ENCODE measurements around the gene CAB39L.

CAB39L gene

GRCh38 chr13:49304763-49305700 is 138.8 kb downstream of the CAB39L start:
- no peaks in the 10 kb centered on the region for H3K9me3 ChIP-seq (replicated peaks; ENCODE audit: low read length)
- no peak overlapping the region for H3K4me3 ChIP-seq (ENCODE audit: low read length)
- H3K36me3 ChIP-seq (ENCODE audit: insufficient read depth, low read length): no peaks in the 10 kb centered on the region
- peaks cover 34% of the 10 kb centered on the region for H3K4me1 ChIP-seq (ENCODE audit: control insufficient read depth, insufficient read depth, low read length)
- H3K27me3 ChIP-seq (ENCODE audit: control insufficient read depth, insufficient read depth, low read length): no peaks in the 10 kb centered on the region
- H3K4me2 ChIP-seq (ENCODE audit: low read length): no peak overlapping the region
- H3K9ac ChIP-seq (ENCODE audit: low read depth, low read length): no peak overlapping the region

GRCh38 chr13:49304356-49304755 is 139.5 kb downstream of the CAB39L start:
- Histone ChIP-seq H3K9ac (ENCODE audit: low read depth, low read length) (no peak overlapping the region), H3K4me1 (ENCODE audit: control insufficient read depth, insufficient read depth, low read length) (peaks cover 33% of the 10 kb centered on the region), H3K9me3 (replicated peaks; ENCODE audit: low read length) (no peaks in the 10 kb centered on the region), H3K4me3 (ENCODE audit: low read length) (no peak overlapping the region), H3K36me3 (ENCODE audit: insufficient read depth, low read length) (no peaks in the 10 kb centered on the region), H3K4me2 (ENCODE audit: low read length) (no peak overlapping the region), H3K27me3 (ENCODE audit: control insufficient read depth, insufficient read depth, low read length) (no peaks in the 10 kb centered on the region)

GRCh38 chr13:49303533-49304252 is 140.2 kb downstream of the CAB39L start:
- H3K4me1 ChIP-seq (ENCODE audit: control insufficient read depth, insufficient read depth, low read length): peaks cover 33% of the 10 kb centered on the region
- H3K4me3 ChIP-seq (ENCODE audit: low read length): no peak overlapping the region
- no peaks in the 10 kb centered on the region for H3K36me3 ChIP-seq (ENCODE audit: insufficient read depth, low read length)
- H3K4me2 ChIP-seq (ENCODE audit: low read length): no peak overlapping the region
- no peaks in the 10 kb centered on the region for H3K27me3 ChIP-seq (ENCODE audit: control insufficient read depth, insufficient read depth, low read length)
- no peaks in the 10 kb centered on the region for H3K9me3 ChIP-seq (replicated peaks; ENCODE audit: low read length)
- H3K9ac ChIP-seq (ENCODE audit: low read depth, low read length): no peak overlapping the region

- Histone ChIP-seq H3K9ac (ENCODE audit: low read depth, low read length) (no peak overlapping the region), H3K4me1 (ENCODE audit: control insufficient read depth, insufficient read depth, low read length) (peaks cover 25% of the 10 kb centered on the region), H3K36me3 (ENCODE audit: insufficient read depth, low read length) (no peaks in the 10 kb centered on the region), H3K4me3 (ENCODE audit: low read length) (no peak overlapping the region), H3K9me3 (replicated peaks; ENCODE audit: low read length) (no peaks in the 10 kb centered on the region), H3K27me3 (ENCODE audit: control insufficient read depth, insufficient read depth, low read length) (no peaks in the 10 kb centered on the region), H3K4me2 (ENCODE audit: low read length) (no peak overlapping the region)
Measured at GRCh38 chr13:49302817-49303216, 141.0 kb downstream of the CAB39L start.

GRCh38 chr13:49302222-49302621 is 141.6 kb downstream of the CAB39L start:
- no peak overlapping the region for H3K9ac ChIP-seq (ENCODE audit: low read depth, low read length)
- H3K27me3 ChIP-seq (ENCODE audit: control insufficient read depth, insufficient read depth, low read length): no peaks in the 10 kb centered on the region
- no peaks in the 10 kb centered on the region for H3K9me3 ChIP-seq (replicated peaks; ENCODE audit: low read length)
- H3K4me3 ChIP-seq (ENCODE audit: low read length): no peak overlapping the region
- no peak overlapping the region for H3K4me2 ChIP-seq (ENCODE audit: low read length)
- peaks cover 19% of the 10 kb centered on the region for H3K4me1 ChIP-seq (ENCODE audit: control insufficient read depth, insufficient read depth, low read length)
- no peaks in the 10 kb centered on the region for H3K36me3 ChIP-seq (ENCODE audit: insufficient read depth, low read length)

- H3K4me3 ChIP-seq (ENCODE audit: low read length): peak overlapping the region; percentile 46
- H3K4me1 ChIP-seq (ENCODE audit: control insufficient read depth, insufficient read depth, low read length): peaks cover 18% of the 10 kb centered on the region
- no peaks in the 10 kb centered on the region for H3K36me3 ChIP-seq (ENCODE audit: insufficient read depth, low read length)
- peak overlapping the region; percentile 38 for H3K9ac ChIP-seq (ENCODE audit: low read depth, low read length)
- peak overlapping the region; percentile 71 for H3K4me2 ChIP-seq (ENCODE audit: low read length)
- no peaks in the 10 kb centered on the region for H3K27me3 ChIP-seq (ENCODE audit: control insufficient read depth, insufficient read depth, low read length)
- H3K9me3 ChIP-seq (replicated peaks; ENCODE audit: low read length): no peaks in the 10 kb centered on the region
Measured at GRCh38 chr13:49300739-49301589, 142.9 kb downstream of the CAB39L start.

- no peaks in the 10 kb centered on the region for H3K27me3 ChIP-seq (ENCODE audit: control insufficient read depth, insufficient read depth, low read length)
- no peak overlapping the region for H3K4me2 ChIP-seq (ENCODE audit: low read length)
- H3K9ac ChIP-seq (ENCODE audit: low read depth, low read length): no peak overlapping the region
- H3K36me3 ChIP-seq (ENCODE audit: insufficient read depth, low read length): no peaks in the 10 kb centered on the region
- H3K4me1 ChIP-seq (ENCODE audit: control insufficient read depth, insufficient read depth, low read length): peaks cover 18% of the 10 kb centered on the region
- H3K9me3 ChIP-seq (replicated peaks; ENCODE audit: low read length): no peaks in the 10 kb centered on the region
- no peak overlapping the region for H3K4me3 ChIP-seq (ENCODE audit: low read length)
Measured at GRCh38 chr13:49300276-49300675, 143.6 kb downstream of the CAB39L start.

GRCh38 chr13:49298903-49299605 is 144.8 kb downstream of the CAB39L start:
- Histone ChIP-seq H3K4me1 (ENCODE audit: control insufficient read depth, insufficient read depth, low read length) (peaks cover 18% of the 10 kb centered on the region), H3K4me3 (ENCODE audit: low read length) (no peak overlapping the region)

GRCh38 chr13:49298416-49298815 is 145.4 kb downstream of the CAB39L start:
- H3K9ac ChIP-seq (ENCODE audit: low read depth, low read length): no peak overlapping the region
- H3K27me3 ChIP-seq (ENCODE audit: control insufficient read depth, insufficient read depth, low read length): no peaks in the 10 kb centered on the region
- H3K4me2 ChIP-seq (ENCODE audit: low read length): no peak overlapping the region
- H3K4me1 ChIP-seq (ENCODE audit: control insufficient read depth, insufficient read depth, low read length): peaks cover 15% of the 10 kb centered on the region
- H3K9me3 ChIP-seq (replicated peaks; ENCODE audit: low read length): no peaks in the 10 kb centered on the region
- no peaks in the 10 kb centered on the region for H3K36me3 ChIP-seq (ENCODE audit: insufficient read depth, low read length)
- no peak overlapping the region for H3K4me3 ChIP-seq (ENCODE audit: low read length)

More at GRCh38 chr13:49298903-49299605, 144.8 kb downstream of the CAB39L start:
- no peak overlapping the region for H3K4me2 ChIP-seq (ENCODE audit: low read length)
- no peaks in the 10 kb centered on the region for H3K27me3 ChIP-seq (ENCODE audit: control insufficient read depth, insufficient read depth, low read length)
- no peak overlapping the region for H3K9ac ChIP-seq (ENCODE audit: low read depth, low read length)
- no peaks in the 10 kb centered on the region for H3K9me3 ChIP-seq (replicated peaks; ENCODE audit: low read length)
- no peaks in the 10 kb centered on the region for H3K36me3 ChIP-seq (ENCODE audit: insufficient read depth, low read length)

GRCh38 chr13:49297338-49297737 is 146.5 kb downstream of the CAB39L start:
- Histone ChIP-seq H3K36me3 (ENCODE audit: insufficient read depth, low read length) (no peaks in the 10 kb centered on the region), H3K4me3 (ENCODE audit: low read length) (no peak overlapping the region), H3K27me3 (ENCODE audit: control insufficient read depth, insufficient read depth, low read length) (no peaks in the 10 kb centered on the region), H3K4me2 (ENCODE audit: low read length) (no peak overlapping the region), H3K9me3 (replicated peaks; ENCODE audit: low read length) (no peaks in the 10 kb centered on the region), H3K9ac (ENCODE audit: low read depth, low read length) (no peak overlapping the region), H3K4me1 (ENCODE audit: control insufficient read depth, insufficient read depth, low read length) (peaks cover 21% of the 10 kb centered on the region)
